Measurements from ENCODE around the gene PDE2A.
A peak's percentile ranks its signal among the peaks of the same experiment; 100 is the strongest.

The PDE2A gene

GRCh38 chr11:72589802-72590761 lies 84.1 kb downstream of the PDE2A start:
- DNase-seq (ENCODE audit: low read depth in 2 of 2): peak in 1 of 2 donors; percentile 21

GRCh38 chr11:72588421-72589410 lies 85.5 kb downstream of the PDE2A start:
- DNase-seq (ENCODE audit: low read depth in 2 of 2): no peak

GRCh38 chr11:72587696-72588095 lies 86.5 kb downstream of the PDE2A start:
- DNase-seq (ENCODE audit: low read depth in 2 of 2): no peak

GRCh38 chr11:72586321-72587090 lies 87.7 kb downstream of the PDE2A start:
- no peak for DNase-seq (ENCODE audit: low read depth in 2 of 2)

- peak; percentile 35 to 61 for DNase-seq (ENCODE audit: low read depth in 2 of 2)
These were observed 88.4 kb downstream of the PDE2A start for GRCh38 chr11:72585762-72586311.

- no peak for DNase-seq (ENCODE audit: low read depth in 2 of 2)
These were observed 89.2 kb downstream of the PDE2A start for GRCh38 chr11:72584939-72585597.

GRCh38 chr11:72584293-72584938 lies 89.8 kb downstream of the PDE2A start:
- DNase-seq (ENCODE audit: low read depth in 2 of 2): peak; percentile 8 to 17

GRCh38 chr11:72583616-72584292 lies 90.5 kb downstream of the PDE2A start:
- DNase-seq (ENCODE audit: low read depth in 2 of 2): no peak

GRCh38 chr11:72583177-72583553 lies 91.1 kb downstream of the PDE2A start:
- no peak for DNase-seq (ENCODE audit: low read depth in 2 of 2)

- no peak for DNase-seq (ENCODE audit: low read depth in 2 of 2)
These were observed 91.7 kb downstream of the PDE2A start for GRCh38 chr11:72582206-72583176.

- DNase-seq (ENCODE audit: low read depth in 2 of 2): no peak
These were observed 93.2 kb downstream of the PDE2A start for GRCh38 chr11:72581067-72581466.

GRCh38 chr11:72580642-72580950 lies 93.6 kb downstream of the PDE2A start:
- no peak for DNase-seq (ENCODE audit: low read depth in 2 of 2)

GRCh38 chr11:72579816-72580641 lies 94.2 kb downstream of the PDE2A start:
- no peak for DNase-seq (ENCODE audit: low read depth in 2 of 2)

- DNase-seq (ENCODE audit: low read depth in 2 of 2): no peak
These were observed 95.0 kb downstream of the PDE2A start for GRCh38 chr11:72578991-72579815.

- no peak for DNase-seq (ENCODE audit: low read depth in 2 of 2)
These were observed 95.7 kb downstream of the PDE2A start for GRCh38 chr11:72578566-72578965.

- DNase-seq (ENCODE audit: low read depth in 2 of 2): no peak
These were observed 96.2 kb downstream of the PDE2A start for GRCh38 chr11:72578051-72578450.

- no peak for DNase-seq (ENCODE audit: low read depth in 2 of 2)
These were observed 96.9 kb downstream of the PDE2A start for GRCh38 chr11:72577271-72577721.

Measured in stimulated activated CD8-positive, alpha-beta memory T cell treated with anti-CD3 and anti-CD28 coated beads, Interleukin-7, amount 100 ng/mL, for 1 hour (primary cell).